GM10266 (cell line): ENCODE results near the gene CARD11.

ENCODE experiments used
- DNase-seq: peaks from one replicate; pipeline ENCODE4 v3.0.0; 2012; ENCODE audit errors: extremely low spot score
- CTCF ChIP-seq: IDR thresholded peaks from 2 replicates; pipeline ENCODE4 v1.5.1; 2012; ENCODE audit warnings: mild to moderate bottlenecking, low read depth; ENCODE audit not compliant: control insufficient read depth, insufficient read depth; ENCODE audit errors: missing control alignments

Gene CARD11

GRCh38 chr7:3008386-3008785, 35.3 kb downstream of the CARD11 start:
- no peak for TF ChIP-seq CTCF
- DNase-seq: no peak

DNA sequence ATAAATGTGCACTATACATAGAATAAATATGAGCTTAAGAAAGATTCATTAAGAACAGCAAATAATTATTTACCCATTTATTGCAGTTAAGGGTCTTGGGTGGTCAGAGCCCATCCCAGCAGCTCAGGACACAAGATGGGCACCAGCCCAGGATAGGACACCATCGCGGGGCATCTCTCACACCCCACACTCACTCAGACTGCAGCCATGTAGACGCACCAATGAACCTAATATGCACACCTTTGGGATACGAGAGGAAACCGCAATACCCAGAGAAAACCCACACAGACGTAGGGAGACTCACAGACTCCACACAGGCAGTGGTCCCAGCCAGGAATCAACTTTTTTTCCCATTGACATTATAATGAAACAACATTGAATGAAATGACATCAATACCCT, 36.0 kb downstream of the CARD11 start:
- TF ChIP-seq CTCF: no peak
- DNase-seq: no peak

- no peak for TF ChIP-seq CTCF
- DNase-seq: no peak
Measured at GRCh38 chr7:3005257-3005656, 38.4 kb downstream of the CARD11 start.

DNA sequence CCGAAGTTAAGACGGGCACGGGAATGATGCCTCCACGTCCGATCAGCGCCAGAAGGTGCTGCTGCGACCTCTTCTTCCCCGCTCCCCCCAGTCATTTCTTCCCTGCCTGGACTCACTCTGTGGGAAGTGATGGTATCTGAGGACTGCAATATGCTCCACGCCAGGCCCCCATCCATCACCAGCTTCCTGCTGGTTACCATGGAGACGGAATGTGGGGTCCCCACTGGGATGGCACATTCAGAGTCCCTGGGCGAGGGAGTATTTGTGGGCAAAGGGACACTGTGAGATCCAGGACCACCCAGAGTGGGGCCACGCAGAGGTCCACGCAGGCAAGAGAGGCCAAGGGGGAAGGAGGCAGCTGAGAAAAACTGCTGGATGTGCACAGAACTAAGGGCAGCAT, 39.7 kb downstream of the CARD11 start:
- no peak for TF ChIP-seq CTCF
- DNase-seq: no peak

DNA sequence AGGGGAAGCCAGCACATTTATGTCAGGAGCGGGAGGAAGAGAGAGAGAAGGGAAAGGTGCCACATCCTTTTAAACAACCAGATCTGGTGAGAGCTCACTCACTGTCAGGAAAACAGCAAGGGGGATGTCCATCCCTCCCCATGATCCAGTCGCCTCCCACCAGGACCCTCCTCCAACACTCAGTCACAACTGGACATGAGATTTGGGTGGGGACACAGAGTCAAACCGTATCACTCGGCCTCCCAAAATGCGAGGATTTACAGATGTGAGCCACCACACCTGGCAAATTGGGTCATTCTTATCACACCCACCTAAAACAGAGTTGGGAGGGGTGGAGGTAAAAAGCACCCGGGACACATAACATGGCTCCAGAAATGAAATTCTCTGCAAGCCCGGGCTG, 41.0 kb downstream of the CARD11 start:
- no peak for TF ChIP-seq CTCF
- DNase-seq: no peak

DNA sequence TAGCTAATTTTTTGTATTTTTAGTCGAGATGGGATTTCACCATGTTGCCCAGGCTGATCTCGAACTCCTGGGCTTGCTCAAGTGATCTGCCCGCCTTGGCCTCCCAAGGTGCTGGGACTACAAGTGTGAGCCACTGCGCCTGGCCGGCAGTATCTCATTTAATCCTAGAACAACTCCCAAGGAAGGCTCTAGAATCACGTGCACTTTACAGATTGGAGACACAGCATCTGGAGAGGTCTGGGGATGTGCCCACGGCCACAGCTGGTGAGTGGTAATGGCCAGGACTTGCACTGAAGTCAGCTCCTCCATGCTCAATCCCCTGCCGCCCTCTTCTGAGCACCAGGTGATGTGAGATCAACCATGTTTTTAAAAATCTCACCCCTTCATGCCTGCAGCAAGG, 43.1 kb downstream of the CARD11 start:
- no peak for TF ChIP-seq CTCF
- DNase-seq: no peak

DNA sequence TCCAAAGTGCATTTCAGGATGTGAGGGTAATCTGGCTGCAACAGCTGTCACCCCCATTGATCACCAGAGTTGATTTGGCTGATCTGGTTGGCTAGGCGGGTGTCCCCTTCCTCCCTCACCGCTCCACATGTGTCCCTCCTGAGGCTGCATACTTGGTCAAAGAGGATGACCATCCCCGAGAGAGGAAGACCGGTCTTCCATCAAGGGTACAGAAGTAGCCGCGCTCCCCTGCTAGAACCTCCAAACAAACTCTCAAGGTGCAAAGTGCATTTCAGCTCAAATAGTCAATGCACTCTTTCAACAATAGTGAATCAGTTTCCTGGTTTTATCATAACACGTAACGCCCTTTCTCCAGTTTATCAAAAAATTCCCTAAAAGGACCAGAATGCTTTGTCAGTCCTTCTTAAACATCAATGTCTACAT, 44.6 kb downstream of the CARD11 start:
- no peak for TF ChIP-seq CTCF
- no peak for DNase-seq
